Anterior cingulate cortex (tissue), 58 donors: ENCODE data around the gene SLX4IP.
"Not testable (repeated sequence)": the region's sequence is repeated elsewhere in the genome, so short reads cannot be mapped to it uniquely, and the experiment has no call there.

ENCODE experiments used
- DNase-seq, 58 donors: peaks; one replicate each; lab custom pipeline; 2025; lab: John Stamatoyannopoulos, UW

Gene SLX4IP

GRCh38 chr20:10434832-10435812 is at the start of gene SLX4IP:
Gene SLX4IP, plus strand, starts transcription at chr20:10435305. Its CDS starts 22,900 bp downstream, at chr20:10458205.
- DNase-seq = peak; percentile 47 to 96 (median 90)

GRCh38 chr20:10385850-10386544 is 49.1 kb upstream of the SLX4IP start:
- no peak for DNase-seq

GRCh38 chr20:10387686-10388085 is 47.4 kb upstream of the SLX4IP start:
- DNase-seq = no peak

- DNase-seq = no peak
Observed at GRCh38 chr20:10388597-10388996, 46.5 kb upstream of the SLX4IP start.

- no peak for DNase-seq
Observed at GRCh38 chr20:10390709-10391108, 44.4 kb upstream of the SLX4IP start.

DNA sequence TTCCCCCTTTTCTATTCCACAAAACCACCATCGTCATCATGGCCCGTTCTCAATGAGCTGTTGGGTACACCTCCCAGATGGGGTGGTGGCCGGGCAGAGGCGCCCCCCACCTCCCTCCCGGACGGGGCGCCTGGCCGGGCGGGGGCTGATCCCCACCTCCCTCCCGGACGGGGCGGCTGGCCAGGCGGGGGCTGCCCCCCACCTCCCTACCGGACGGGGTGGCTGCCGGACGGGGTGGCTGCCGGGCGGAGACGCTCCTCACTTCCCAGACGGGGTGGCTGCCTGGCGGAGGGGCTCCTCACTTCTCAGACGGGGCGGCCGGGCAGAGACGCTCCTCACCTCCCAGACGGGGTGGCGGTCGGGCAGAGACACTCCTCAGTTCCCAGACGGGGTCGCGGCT is 40.4 kb upstream of the SLX4IP start:
- not testable (repeated sequence) for DNase-seq

DNA sequence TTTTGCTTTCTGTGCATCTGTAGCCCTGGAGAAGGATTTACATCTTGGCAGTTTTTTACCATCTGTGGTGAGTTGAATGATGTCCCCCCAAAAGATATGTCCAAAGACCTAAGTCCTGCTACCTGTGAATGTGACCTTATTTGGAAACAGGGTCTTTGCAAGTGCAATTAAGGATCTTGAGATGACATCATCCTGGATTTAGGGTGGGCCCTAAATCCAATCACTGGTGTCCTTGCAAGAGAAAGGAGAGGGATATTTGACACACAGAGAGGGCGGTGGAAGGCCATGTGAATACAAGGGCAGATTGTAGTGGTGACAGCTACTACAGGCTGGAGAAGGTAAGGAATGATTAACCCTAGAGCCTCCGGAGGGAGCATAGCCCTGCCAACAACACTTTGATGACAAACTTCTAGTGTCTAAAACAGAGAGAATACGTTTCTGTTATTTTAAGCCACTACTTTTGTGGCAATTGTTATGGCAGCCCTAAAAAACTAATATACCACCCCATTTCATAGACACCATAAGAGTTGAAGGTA is 36.2 kb upstream of the SLX4IP start:
- no peak for DNase-seq

DNA sequence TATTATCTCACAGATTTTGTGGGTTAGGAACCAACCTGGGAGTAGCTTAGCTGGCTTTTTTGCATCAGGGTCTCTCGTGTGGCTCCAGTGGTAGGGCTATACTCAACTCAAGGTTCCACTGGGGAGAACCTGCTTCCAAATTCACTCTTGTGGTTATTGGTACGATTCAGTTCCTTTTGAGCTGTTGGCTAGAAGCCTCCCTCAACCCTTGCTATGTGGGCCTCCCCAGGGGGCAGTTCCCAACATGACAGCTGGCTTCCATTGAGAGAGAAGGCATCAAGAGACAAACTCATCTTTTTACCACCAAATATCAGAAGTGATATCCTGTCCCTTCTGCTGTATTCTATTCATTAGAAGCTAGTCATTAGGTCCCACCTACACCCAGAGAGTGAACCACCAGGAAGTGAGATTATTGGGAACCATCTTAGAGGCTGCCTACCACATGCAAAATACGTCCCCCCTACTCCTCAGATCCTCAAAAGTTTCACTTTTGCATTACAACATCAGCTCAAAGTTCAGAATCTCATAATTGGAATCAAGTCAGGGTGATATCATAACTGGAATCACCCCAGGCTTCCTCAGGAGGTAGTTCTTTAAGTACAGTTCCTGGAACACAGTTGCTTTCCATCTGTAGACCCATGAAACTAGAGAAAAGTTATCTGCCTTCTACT is 32.0 kb upstream of the SLX4IP start:
- no peak for DNase-seq

GRCh38 chr20:10404023-10404628 is 31.0 kb upstream of the SLX4IP start:
- peak in 2 of 58 donors; percentile 2 to 4 for DNase-seq

- no peak for DNase-seq
Observed at GRCh38 chr20:10404959-10405530, 30.1 kb upstream of the SLX4IP start.

DNA sequence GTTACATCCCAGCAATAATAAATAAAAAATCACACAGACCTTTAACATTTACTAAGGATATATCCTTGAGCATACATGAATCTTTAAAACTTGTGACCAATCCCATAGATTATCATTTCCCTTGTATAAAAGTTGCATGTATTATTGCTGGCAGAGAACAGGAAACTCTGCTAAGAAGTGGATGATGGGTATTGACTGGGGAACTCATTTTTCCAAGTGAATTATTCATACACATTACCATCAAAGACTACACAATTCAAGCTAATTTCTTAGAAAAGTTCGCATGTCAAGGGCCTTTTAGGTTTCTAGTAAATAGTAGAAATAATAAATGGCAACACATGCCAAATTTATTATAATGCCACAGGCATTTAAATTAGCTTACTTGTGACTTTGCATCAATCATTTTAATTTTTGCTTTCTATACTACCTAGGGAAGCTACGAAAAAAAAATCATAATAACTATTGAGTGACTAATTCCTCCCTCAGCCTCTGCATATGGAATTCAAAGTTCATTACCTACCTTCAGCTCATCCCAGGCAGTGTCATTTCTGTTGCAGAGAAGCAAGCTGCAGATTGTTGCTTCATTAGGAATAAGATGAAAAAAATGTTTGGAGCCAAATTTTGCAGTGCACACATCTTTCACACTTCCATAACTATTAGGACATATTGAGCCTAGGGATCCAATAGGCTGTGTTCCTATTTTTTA is 26.8 kb upstream of the SLX4IP start:
- no peak for DNase-seq

GRCh38 chr20:10411673-10412072 is 23.4 kb upstream of the SLX4IP start:
- no peak for DNase-seq

- no peak for DNase-seq
Observed at GRCh38 chr20:10412591-10413408, 22.3 kb upstream of the SLX4IP start.

GRCh38 chr20:10415013-10415650 is 20.0 kb upstream of the SLX4IP start:
- DNase-seq = no peak

- not testable (repeated sequence) for DNase-seq
Observed at GRCh38 chr20:10417218-10417617, 17.9 kb upstream of the SLX4IP start.

DNA sequence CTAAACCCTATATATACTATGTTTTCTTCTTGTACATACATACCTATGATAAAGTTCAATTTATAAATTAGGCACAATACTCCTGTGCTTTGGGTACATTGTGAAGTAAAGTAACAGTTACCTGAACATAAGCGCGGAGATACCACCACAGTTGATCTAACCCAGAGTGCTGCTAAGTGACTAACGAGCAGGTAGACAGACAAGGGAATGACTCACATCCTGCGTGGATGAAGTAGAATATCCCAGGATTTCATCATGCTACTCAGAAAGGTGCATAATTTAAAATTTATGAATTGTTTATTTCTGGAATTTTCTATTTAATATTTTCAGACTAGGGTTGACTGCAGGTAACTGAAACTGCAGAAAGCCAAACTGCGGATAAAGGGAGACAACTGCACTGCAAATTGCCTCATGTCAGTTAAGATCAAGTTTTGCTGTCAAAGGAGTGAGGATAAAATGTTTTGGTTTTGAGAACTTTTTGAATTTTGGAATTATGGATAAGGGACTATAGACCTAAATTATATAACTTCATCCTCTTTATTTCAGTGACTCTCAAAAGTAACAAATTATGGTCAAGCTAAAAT is 15.5 kb upstream of the SLX4IP start:
- DNase-seq = no peak

DNA sequence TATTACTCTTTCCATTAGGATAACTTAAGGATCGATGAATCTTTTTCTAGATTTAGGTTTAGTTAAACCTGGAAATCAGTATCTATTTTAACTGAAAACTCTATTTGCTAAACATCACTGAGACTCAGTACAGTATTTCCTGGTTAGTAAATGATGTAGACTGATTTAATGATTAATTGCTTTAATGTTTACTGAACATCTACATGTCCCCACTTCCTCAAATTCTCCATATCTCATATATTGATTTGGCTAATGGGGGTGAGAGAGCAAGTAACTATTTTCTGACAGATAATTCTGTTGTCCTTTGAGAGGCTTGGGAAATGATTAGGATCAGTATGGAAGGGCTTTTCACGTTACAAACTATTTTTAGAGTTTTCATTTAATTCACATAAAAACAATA is 11.4 kb upstream of the SLX4IP start:
- DNase-seq = no peak
